ENCODE data around the gene TMEM92.
"Not testable (repeated sequence)": the region's sequence is repeated elsewhere in the genome, so short reads cannot be mapped to it uniquely, and the experiment has no call there.

The TMEM92 gene

DNA sequence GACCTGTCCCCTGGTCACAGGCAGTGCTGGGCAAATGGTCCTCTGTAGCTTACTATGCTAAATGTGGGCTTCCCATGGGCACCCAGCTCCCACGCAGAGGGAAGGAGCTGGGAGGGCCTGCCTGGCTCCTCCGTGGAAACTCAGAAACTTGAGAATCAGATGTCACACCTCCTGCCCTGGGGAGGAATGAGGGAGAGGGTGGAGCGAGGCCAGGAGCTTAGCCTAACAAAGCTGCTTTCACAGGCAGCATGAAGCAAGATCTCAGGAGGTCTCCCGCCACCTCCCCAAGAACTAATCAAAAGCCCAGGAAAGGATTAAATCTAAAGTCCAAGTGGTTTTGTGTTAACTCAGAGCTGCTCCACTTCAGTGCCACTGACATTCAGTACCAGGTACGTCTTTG is 38.0 kb downstream of the TMEM92 start:
- no peak overlapping the region for H3K4me3 ChIP-seq (ENCODE audit: low read depth, low read length)
- 0 out of 2 replicates have a peak, but pooled peaks cover 2% of the 10 kb centered on the region for H3K9me3 ChIP-seq
- no peak for DNase-seq
- TF ChIP-seq, protein P1, sequence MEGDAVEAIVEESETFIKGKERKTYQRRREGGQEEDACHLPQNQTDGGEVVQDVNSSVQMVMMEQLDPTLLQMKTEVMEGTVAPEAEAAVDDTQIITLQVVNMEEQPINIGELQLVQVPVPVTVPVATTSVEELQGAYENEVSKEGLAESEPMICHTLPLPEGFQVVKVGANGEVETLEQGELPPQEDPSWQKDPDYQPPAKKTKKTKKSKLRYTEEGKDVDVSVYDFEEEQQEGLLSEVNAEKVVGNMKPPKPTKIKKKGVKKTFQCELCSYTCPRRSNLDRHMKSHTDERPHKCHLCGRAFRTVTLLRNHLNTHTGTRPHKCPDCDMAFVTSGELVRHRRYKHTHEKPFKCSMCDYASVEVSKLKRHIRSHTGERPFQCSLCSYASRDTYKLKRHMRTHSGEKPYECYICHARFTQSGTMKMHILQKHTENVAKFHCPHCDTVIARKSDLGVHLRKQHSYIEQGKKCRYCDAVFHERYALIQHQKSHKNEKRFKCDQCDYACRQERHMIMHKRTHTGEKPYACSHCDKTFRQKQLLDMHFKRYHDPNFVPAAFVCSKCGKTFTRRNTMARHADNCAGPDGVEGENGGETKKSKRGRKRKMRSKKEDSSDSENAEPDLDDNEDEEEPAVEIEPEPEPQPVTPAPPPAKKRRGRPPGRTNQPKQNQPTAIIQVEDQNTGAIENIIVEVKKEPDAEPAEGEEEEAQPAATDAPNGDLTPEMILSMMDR (IDR thresholded peaks at IDR 0.05; ENCODE audit: low read depth, low read length), result no peak
- H3K27me3 ChIP-seq, result peaks cover 14% of the 10 kb centered on the region
- no peaks in the 10 kb centered on the region for H3K36me3 ChIP-seq
- H3K4me1 ChIP-seq, result no peaks in the 10 kb centered on the region

DNA sequence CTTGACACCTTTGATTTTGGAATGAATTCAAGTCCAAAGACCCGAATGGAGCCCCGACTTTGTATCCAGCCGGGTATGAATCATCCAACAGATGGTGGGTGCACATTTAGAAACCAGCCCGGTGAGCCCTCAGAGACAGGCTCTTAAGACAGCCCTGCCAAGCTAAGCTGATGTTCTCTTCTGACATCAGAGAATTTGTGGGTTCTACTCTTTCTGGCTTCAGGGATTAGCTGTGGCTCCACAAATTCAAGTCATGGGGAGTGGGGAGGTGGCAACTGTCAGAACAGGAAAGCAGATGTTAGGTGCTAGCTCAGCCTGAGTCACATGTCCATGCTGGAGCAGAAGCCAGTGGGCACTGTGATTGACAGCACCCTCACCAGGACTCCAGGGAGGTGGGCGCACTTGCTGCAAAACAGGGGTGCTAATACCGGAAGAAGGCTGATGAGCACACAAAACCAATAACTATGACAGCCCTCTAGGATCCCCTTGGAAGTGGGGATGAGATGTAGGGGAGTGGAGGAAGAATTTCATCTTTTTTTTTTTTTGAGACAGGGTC is 40.3 kb downstream of the TMEM92 start:
- no peaks in the 10 kb centered on the region for H3K4me1 ChIP-seq
- H3K27me3 ChIP-seq, result peaks cover 14% of the 10 kb centered on the region

DNA sequence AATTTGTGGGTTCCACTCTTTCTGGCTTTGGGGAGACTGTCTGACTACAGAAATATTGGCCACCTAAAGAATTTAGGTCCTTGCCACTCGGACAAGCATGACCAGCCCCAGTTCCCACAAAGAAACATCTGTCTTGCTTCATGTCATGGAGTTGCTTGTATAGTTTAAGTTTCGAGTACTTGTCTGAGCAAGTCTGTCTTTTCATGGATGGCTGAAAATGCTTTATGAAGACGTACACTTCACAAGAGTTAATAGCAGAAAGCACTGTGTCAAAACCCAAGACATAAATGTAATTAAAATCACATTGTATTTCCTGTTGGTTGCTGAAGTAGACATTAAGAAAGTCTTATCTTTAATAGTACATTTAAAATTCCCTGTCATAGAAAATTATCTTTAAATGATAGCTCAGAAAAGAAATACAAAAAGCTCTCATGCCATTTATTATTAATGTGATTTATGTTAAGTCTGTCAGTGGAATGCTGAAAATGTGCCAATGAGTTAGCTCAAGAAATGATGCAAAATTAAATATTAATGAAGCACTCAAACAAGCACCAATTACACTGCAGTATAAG is 41.8 kb downstream of the TMEM92 start:
- H3K36me3 ChIP-seq, result no peaks in the 10 kb centered on the region
- 0 out of 2 replicates have a peak, but pooled peaks cover 2% of the 10 kb centered on the region for H3K9me3 ChIP-seq
- H3K27me3 ChIP-seq, result peaks cover 14% of the 10 kb centered on the region
- H3K4me3 ChIP-seq (ENCODE audit: low read depth, low read length), result no peak overlapping the region
- TF ChIP-seq, protein P1 (IDR thresholded peaks at IDR 0.05; ENCODE audit: low read depth, low read length), result no peak
- H3K4me1 ChIP-seq, result no peaks in the 10 kb centered on the region
- DNase-seq, result no peak

More for the DNA sequence above, 40.3 kb downstream of the TMEM92 start:
- TF ChIP-seq, protein P1 (IDR thresholded peaks at IDR 0.05; ENCODE audit: low read depth, low read length), result no peak
- H3K9me3 ChIP-seq, result 0 out of 2 replicates have a peak, but pooled peaks cover 2% of the 10 kb centered on the region
- no peak overlapping the region for H3K4me3 ChIP-seq (ENCODE audit: low read depth, low read length)
- DNase-seq, result no peak
- H3K36me3 ChIP-seq, result no peaks in the 10 kb centered on the region

DNA sequence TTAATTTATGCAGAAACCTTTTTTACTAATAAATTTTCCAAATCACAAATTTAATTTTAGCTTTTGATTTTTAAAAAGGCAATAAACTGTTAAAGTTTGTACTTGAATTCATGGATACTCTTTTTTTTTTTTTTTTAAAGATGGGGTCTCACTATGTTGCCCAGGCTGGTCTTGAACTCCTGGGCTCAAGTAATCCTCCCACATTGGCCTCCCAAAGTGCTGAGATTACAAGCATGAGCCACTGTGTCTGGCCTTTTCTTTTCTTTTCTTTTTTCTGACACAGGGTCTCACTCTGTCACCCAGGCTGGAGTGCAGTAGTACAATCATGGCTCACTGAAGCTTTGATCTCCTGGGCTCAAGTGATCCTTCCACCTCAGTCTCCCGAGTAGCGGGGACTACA is 42.4 kb downstream of the TMEM92 start:
- not testable (repeated sequence) for H3K4me3 ChIP-seq (ENCODE audit: low read depth, low read length); H3K9me3 ChIP-seq; H3K4me1 ChIP-seq; H3K36me3 ChIP-seq; DNase-seq
- H3K27me3 ChIP-seq, result peaks cover 14% of the 10 kb centered on the region

DNA sequence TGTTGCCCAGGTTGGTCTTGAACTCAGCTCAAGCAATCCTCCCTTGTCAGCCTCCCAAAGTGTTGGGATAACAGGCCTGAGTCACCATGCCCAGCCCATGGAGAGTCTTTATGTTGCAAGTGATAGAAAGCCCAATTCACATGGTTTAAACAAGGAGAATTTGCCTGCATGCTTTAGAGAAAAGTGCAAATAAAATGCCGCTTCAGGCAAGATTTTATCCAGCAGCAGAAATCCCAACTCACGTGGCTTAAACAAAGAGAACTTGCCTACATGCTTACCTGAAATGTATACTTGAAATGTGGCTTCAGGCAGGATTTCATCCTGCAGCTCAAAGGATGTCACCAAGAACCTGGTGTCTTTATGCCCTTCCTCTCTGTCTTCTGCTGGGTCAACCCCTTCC is 42.9 kb downstream of the TMEM92 start:
- TF ChIP-seq, protein P1 (IDR thresholded peaks at IDR 0.05; ENCODE audit: low read depth, low read length), result no peak
- no peak overlapping the region for H3K4me3 ChIP-seq (ENCODE audit: low read depth, low read length)
- DNase-seq, result no peak

DNA sequence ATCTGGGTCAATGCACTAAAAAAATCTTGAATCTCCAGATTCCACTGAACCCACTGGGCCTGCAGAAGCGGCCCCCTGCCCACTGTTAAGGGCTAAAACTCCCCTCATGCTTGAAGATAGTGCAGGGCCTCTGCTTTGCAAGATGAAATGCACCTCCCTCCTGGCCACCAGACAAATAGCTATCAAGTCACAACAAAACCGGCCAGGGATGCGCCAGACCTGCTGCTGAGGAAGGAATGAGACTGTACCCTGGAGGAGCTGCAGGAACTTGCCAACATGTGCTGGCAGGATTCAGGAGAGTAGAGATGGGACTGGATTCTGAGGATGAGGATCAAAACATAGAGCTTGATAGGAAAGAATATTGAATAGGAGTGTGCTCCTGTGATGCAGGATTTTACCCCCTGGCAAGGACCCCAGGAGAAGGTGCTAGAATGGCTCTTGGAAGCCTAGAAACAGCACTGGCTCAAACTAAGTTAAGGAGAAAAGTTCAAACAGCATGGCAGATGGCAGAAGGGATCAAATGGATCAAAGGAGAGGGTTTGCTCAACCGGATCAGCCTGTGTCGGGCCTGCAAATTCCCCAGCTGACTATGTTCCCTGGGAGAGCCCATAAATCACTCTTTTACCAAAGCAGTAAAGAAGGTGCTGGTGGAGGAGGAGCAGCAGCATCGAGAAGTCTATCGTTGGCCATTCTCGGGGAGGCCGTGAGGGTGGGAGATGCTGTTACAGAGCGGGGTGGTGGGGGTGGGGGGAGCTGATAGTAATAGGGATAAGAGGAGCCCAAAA is 44.4 kb downstream of the TMEM92 start:
- Histone ChIP-seq H3K4me3 (ENCODE audit: low read depth, low read length) (no peak overlapping the region), H3K36me3 (no peaks in the 10 kb centered on the region), H3K27me3 (peaks cover 9% of the 10 kb centered on the region), H3K9me3 (0 out of 2 replicates have a peak, but pooled peaks cover 2% of the 10 kb centered on the region), H3K4me1 (no peaks in the 10 kb centered on the region)
- DNase-seq, result no peak
- TF ChIP-seq, protein P1 (IDR thresholded peaks at IDR 0.05; ENCODE audit: low read depth, low read length), result no peak

More for the DNA sequence above, 42.9 kb downstream of the TMEM92 start:
- Histone ChIP-seq H3K36me3 (no peaks in the 10 kb centered on the region), H3K4me1 (no peaks in the 10 kb centered on the region), H3K9me3 (0 out of 2 replicates have a peak, but pooled peaks cover 2% of the 10 kb centered on the region), H3K27me3 (peaks cover 14% of the 10 kb centered on the region)

Measured in BE2C (cell line).